Activated CD8-positive, alpha-beta memory T cell treated with anti-CD3 and anti-CD28 coated beads for 36 hours (primary cell): ENCODE data around the gene AMOTL1. TPM values are rescaled to one million over a fixed set of nuclear protein-coding genes. Genes with fewer than 3 reads are reported as not detected.

Experiments
- CTCF ChIA-PET: fragments of 350-600 bp; sonication (Branson Sonifier 250); formaldehyde crosslinking; loops from one replicate; lab custom pipeline; 2021; ENCODE audit warnings: antibody characterized with exemption; lab: Charles Lee
- POLR2A ChIA-PET: fragments of 350-600 bp; sonication (Branson Sonifier 250); formaldehyde crosslinking; loops from one replicate; lab custom pipeline; 2021; ENCODE audit warnings: antibody characterized with exemption; lab: Charles Lee
- total RNA-seq, 2 experiments: library from RNA; stranded (reverse); gene quantifications; one replicate each; pipeline ENCODE4 v1.2.3, GENCODE V29; 2021

The AMOTL1 gene
- total RNA-seq, 2 experiments from 2014 or later, result 1.0 to 1.6 TPM

- ChIA-PET POLR2A (no interaction called here), CTCF (no interaction called here)
Measured at GRCh38 chr11:94866231-94866822, 98.2 kb downstream of the AMOTL1 start.

- ChIA-PET CTCF (interaction anchor here (0.7 kb wide), 1 partner anchor 96 kb away, joined by 3 read pairs; no protein-coding TSS in a partner anchor), POLR2A (no interaction called here)
Measured at GRCh38 chr11:94866936-94867795, 99.0 kb downstream of the AMOTL1 start.

- POLR2A ChIA-PET, result no interaction called here
- CTCF ChIA-PET, result no interaction called here
Measured at GRCh38 chr11:94868468-94868867, 100.3 kb downstream of the AMOTL1 start.

- ChIA-PET POLR2A (no interaction called here), CTCF (no interaction called here)
Measured at GRCh38 chr11:94869186-94869585, 101.0 kb downstream of the AMOTL1 start.

- POLR2A ChIA-PET, result no interaction called here
- CTCF ChIA-PET, result no interaction called here
Measured at GRCh38 chr11:94870422-94870821, 102.3 kb downstream of the AMOTL1 start.

- POLR2A ChIA-PET, result no interaction called here
- CTCF ChIA-PET, result no interaction called here
Measured at GRCh38 chr11:94871491-94872185, 103.5 kb downstream of the AMOTL1 start.

- ChIA-PET POLR2A (no interaction called here), CTCF (no interaction called here)
Measured at GRCh38 chr11:94873916-94874540, 105.9 kb downstream of the AMOTL1 start.

GRCh38 chr11:94876222-94876621 lies 108.1 kb downstream of the AMOTL1 start:
- POLR2A ChIA-PET, result no interaction called here

GRCh38 chr11:94876645-94877442 lies 108.7 kb downstream of the AMOTL1 start:
- ChIA-PET CTCF (no interaction called here), POLR2A (no interaction called here)

More at GRCh38 chr11:94876222-94876621, 108.1 kb downstream of the AMOTL1 start:
- CTCF ChIA-PET, result no interaction called here

GRCh38 chr11:94877443-94878200 lies 109.5 kb downstream of the AMOTL1 start:
- ChIA-PET POLR2A (interaction anchor here (0.6 kb wide), 1 partner anchor 30 kb away, joined by 3 read pairs; no protein-coding TSS in a partner anchor), CTCF (no interaction called here)

- POLR2A ChIA-PET, result no interaction called here
Measured at GRCh38 chr11:94879006-94879405, 110.8 kb downstream of the AMOTL1 start.

GRCh38 chr11:94880216-94880615 lies 112.1 kb downstream of the AMOTL1 start:
- POLR2A ChIA-PET, result no interaction called here
- CTCF ChIA-PET, result no interaction called here

More at GRCh38 chr11:94879006-94879405, 110.8 kb downstream of the AMOTL1 start:
- CTCF ChIA-PET, result no interaction called here

- ChIA-PET CTCF (no interaction called here), POLR2A (no interaction called here)
Measured at GRCh38 chr11:94882931-94883330, 114.8 kb downstream of the AMOTL1 start.

- POLR2A ChIA-PET, result no interaction called here
Measured at GRCh38 chr11:94883878-94884277, 115.7 kb downstream of the AMOTL1 start.

GRCh38 chr11:94884376-94884775 lies 116.2 kb downstream of the AMOTL1 start:
- ChIA-PET CTCF (interaction anchor here (0.6 kb wide), 1 partner anchor 272 kb away, joined by 3 read pairs; no protein-coding TSS in a partner anchor), POLR2A (no interaction called here)

More at GRCh38 chr11:94883878-94884277, 115.7 kb downstream of the AMOTL1 start:
- CTCF ChIA-PET, result interaction anchor here (0.6 kb wide), 1 partner anchor 272 kb away, joined by 3 read pairs; no protein-coding TSS in a partner anchor

GRCh38 chr11:94885133-94885532 lies 117.0 kb downstream of the AMOTL1 start:
- ChIA-PET POLR2A (no interaction called here), CTCF (no interaction called here)

- CTCF ChIA-PET, result no interaction called here
Measured at GRCh38 chr11:94885581-94885980, 117.4 kb downstream of the AMOTL1 start.

GRCh38 chr11:94888204-94888603 lies 120.0 kb downstream of the AMOTL1 start:
- CTCF ChIA-PET, result no interaction called here
- POLR2A ChIA-PET, result no interaction called here

More at GRCh38 chr11:94885581-94885980, 117.4 kb downstream of the AMOTL1 start:
- POLR2A ChIA-PET, result no interaction called here
